Vagina (tissue), 2 donors: ENCODE measurements around the gene GPC1.

ENCODE experiments used
- POLR2A ChIP-seq, 2 donors: fragments of 450-650 bp; IDR thresholded peaks; one replicate each; pipeline ENCODE4 v1.6.1; 2017; ENCODE audit warnings: antibody characterized with exemption in 2 of 2, mild to moderate bottlenecking in 2 of 2, moderate library complexity in 2 of 2
- POLR2AphosphoS5 ChIP-seq, 2 donors: sonication (generic); formaldehyde crosslinking; IDR thresholded peaks; one replicate each; pipeline ENCODE4 v1.9.0; 2017; ENCODE audit warnings: antibody characterized with exemption in 2 of 2, mild to moderate bottlenecking in 2 of 2, low read depth in 1 of 2; ENCODE audit not compliant: insufficient read depth in 1 of 2
- TF ChIP-seq, protein P1 (sequence below), 3 experiments: fragments of 450-650 bp in 2 of 3; fragments of 200-600 bp in 1 of 3; sonication (generic) in 1 of 3; IDR thresholded peaks; one replicate each; pipeline ENCODE4 v1.5.1; 2017 to 2019; ENCODE audit warnings: antibody characterized with exemption in 3 of 3, mild to moderate bottlenecking in 2 of 3, moderate library complexity in 2 of 3

DNA sequence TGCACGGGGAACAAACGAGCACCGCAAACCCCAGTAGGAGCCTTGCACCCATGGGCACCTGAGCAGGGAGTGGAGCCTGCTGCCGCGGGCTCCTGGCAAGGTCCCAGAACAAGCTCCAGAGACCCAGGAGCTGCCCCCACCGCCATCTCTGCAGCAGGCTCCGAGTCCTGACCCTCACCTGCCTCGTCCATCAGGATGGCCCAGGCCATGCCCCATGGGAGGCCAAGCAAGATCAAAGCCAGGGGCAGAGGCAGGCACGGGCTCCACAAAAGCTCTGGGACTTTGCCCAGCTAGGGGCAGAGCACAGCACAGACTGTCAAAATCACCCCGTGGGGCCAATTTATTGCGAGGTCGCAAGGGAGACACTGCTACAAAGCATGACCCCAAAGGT lies 43.6 kb downstream of the GPC1 start:
- TF ChIP-seq POLR2AphosphoS5 (IDR thresholded peaks at IDR 0.05; ENCODE audit: insufficient read depth in 1 of 2, low read depth in 1 of 2) (no peak), POLR2A (IDR thresholded peaks at IDR 0.05) (no peak)
- TF ChIP-seq, protein P1, sequence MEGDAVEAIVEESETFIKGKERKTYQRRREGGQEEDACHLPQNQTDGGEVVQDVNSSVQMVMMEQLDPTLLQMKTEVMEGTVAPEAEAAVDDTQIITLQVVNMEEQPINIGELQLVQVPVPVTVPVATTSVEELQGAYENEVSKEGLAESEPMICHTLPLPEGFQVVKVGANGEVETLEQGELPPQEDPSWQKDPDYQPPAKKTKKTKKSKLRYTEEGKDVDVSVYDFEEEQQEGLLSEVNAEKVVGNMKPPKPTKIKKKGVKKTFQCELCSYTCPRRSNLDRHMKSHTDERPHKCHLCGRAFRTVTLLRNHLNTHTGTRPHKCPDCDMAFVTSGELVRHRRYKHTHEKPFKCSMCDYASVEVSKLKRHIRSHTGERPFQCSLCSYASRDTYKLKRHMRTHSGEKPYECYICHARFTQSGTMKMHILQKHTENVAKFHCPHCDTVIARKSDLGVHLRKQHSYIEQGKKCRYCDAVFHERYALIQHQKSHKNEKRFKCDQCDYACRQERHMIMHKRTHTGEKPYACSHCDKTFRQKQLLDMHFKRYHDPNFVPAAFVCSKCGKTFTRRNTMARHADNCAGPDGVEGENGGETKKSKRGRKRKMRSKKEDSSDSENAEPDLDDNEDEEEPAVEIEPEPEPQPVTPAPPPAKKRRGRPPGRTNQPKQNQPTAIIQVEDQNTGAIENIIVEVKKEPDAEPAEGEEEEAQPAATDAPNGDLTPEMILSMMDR (IDR thresholded peaks at IDR 0.05), result no peak
